HG03342 (cell line): ENCODE data around the gene STAMBPL1.
"Not testable (repeated sequence)": the region's sequence is repeated elsewhere in the genome, so short reads cannot be mapped to it uniquely, and the experiment has no call there.

ENCODE experiments used
- ATAC-seq: cut with Tn5 transposase; IDR thresholded peaks from one replicate; pipeline ENCODE4 v1.9.1; 2021; ENCODE audit warnings: mild to moderate bottlenecking, moderate library complexity; ENCODE audit not compliant: unreplicated experiment

Gene STAMBPL1

DNA sequence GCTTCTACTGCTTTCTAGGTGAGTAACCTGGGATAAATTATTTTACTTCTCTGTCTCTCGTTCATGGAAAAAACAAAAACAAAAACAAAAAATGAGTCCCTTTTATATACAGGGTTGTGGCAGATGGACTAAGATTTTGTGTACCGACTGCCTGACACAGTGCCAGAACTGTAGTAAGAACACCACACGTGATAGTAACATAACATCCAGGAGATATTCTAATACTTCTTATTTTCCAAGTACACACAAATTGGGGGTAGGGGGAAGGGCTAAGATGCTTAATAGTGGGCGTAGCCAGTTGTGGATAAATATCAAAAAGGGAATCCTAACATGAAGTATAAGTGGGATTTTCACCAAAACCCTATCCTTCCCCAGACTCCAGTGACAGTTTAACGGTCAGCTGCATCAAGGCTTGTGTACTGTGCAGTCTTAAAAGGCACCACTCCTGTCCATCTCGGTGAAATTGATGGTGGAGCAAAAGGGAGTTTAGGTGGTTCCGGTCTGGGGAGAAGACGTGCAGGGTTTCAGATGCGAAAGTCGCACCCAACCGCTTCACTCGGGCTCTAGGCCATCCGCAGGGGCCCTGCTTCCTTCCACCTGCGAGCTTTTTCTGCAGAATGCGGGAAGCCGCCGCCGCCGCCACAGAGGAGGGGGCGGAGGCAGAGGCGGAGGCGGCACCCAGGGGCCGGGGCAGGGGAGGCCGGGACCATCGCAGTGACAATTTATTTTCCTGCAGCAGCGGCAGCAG, at the start of gene STAMBPL1:
TSS of gene STAMBPL1 (plus strand) at position 712 of the 748 bp plus-strand sequence. CDS start 21,464 bp downstream, outside the sequence.
- ATAC-seq = peak; percentile 45

DNA sequence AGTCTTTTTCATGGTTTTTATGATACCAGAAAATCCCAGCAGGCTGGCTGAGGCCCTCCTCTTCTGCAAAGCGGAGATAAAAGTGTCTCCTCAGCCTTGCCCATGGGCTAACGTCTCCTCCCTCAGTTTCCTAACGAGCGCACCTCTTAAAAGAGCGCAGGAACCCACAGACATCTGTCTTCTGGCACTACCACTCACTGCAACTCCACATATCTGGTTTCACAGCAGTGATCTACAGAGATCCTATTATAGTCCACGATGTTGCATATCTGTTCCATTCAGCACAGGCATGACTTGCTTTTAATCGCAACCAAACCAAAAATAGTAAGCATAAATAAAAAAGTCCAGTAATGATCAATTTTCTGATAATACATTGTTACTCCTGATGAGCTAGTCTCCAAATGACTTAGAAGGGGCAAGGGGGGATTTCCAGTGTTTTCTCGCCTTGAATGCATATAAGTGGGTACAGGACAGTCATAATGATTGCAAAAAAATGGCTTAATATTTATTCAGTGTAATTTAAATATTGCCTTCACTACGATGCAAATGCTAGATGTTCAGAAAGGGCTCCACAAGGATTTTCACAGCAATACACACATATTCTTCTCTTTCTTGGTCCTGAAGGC, 49.3 kb upstream of the STAMBPL1 start:
- ATAC-seq = no peak

DNA sequence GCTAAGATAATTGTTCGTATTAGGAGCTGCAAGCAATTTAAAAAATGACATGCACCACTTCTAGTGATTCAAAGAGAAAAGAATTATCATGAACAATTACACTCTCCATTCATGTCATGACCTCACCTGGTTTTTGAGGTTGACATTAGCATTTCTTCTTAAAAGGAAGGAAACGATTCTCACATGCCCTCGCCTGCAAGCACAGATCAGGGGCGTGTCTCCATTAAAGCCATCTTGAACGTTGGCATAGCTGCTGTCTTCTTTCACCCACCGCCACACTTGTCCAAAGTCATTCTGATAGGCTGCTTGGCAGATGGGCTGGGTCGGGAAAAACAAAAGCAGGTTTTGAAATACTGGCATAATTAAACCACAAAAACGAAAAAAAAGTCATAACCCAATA, 48.3 kb upstream of the STAMBPL1 start:
- no peak for ATAC-seq

DNA sequence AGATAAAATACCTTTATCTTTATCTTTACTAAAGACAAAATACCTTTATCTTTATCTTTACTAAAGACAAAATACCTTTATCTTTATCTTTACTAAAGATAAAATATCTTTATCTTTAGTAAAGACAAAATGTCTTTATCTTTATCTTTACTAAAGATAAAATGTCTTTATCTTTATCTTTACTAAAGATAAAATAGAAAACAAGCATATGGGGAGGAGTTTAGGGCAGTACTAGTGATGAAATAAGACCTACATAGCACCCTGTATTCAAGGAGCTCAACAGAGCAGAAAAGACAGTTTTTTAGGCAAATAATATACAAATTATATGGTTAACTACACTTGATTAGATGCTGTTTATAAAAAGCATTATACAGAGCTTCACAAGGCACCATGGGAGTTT, 47.7 kb upstream of the STAMBPL1 start:
- no peak for ATAC-seq

DNA sequence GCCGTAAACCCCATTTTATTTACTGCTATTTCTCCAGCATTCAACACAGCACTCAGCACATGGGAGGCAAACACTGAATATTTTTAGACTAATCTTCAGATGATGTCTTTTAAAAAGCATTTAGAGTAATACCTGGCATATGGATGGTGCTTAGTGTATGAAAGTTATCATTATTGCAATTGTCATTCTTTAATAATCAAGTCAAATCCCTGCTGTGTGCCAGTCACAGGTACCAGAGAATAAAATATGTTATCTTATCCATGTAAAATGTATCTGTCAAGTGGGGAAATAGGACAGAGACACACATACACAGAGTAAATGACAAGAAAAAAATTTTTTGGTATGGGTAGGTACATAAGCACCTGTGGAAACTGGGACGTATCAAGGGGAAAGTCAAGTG, 46.9 kb upstream of the STAMBPL1 start:
- no peak for ATAC-seq

DNA sequence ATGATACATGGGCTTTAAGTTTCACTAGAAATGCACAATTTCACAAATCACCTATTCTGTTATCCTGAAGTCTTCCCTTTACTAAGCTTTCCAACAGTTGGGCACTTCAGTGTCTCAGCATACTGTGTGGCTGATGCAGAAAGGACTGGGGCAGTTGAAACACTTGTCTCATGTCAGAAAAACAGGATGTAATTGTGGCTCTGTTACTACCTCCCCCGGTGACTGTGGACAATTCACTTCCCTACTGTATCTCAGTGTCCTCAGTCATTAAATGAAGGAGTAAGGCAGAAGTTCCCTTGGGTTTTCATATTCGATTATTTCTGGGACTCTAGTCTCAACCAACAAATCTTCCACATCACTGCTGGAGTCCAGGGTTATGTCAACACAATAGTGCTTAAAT, 46.3 kb upstream of the STAMBPL1 start:
- no peak for ATAC-seq

DNA sequence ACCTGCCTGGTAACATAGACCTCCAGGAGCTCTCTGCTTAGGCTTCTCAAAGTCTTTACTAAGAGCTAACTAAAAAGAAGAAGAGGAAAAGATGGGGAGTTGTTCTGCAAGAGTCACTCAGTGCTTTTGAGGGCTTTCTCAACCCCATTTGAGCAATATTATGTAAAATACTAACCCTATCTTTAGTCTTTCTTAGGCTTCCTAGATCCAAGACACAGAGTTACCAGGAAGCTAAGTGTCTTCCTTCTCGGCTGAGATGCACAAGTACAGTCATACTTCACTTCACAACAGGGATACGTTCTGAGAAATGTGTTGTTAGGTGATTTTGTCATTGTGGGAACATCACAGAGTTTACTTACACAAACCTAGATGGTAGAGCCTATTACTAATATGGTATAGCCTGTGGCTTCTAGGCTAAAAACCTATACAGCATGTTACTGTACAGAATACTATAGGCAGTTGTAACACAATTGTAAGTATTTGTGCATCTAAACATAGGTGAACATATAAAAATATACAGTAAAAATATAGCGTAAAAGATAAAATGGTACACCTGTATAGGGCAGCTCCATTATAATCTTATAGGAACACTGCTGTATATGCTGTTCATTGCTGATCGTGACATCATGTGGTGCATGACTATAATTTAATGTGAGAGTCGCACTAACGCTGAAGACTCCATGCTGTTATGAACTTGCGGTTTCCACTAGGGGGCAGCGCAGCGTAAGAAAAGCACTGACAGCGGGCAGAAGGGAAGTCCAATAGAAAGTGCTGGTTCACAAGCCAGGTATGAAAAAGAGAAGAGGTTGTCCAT, 44.7 kb upstream of the STAMBPL1 start:
- peak; percentile 79 for ATAC-seq

DNA sequence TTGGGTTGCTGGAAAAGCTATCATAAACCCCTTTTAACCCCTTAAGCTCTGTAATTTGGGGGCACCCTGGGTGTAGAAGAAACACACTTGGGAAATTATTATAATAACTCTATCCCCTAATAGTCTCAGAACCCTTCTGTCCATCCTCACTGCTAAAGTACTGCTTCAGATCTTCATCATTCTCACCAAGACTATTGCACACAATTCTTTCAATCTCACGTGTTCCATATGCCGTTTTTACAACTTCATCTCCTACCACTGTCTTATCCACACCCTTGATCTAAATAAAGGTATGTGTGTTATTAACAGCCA, 44.2 kb upstream of the STAMBPL1 start:
- no peak for ATAC-seq

DNA sequence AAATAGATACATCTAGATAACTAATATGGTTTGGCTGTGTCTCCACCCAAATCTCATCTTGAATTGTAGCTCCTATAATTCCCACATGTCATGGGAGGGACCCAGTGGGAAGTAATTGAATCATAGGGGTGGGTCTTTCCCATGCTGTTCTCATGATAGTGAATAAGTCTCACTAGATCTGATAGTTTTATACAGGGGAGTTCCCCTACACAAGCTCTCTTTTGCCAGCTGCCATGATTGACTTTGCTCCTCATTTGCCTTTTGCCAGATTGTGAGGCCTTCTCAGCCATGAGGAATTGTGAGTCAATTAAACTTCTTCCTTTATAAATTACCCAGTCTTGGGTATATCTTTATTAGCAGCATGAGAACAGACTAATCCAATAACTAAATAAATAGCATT, 42.4 kb upstream of the STAMBPL1 start:
- ATAC-seq = not testable (repeated sequence)

DNA sequence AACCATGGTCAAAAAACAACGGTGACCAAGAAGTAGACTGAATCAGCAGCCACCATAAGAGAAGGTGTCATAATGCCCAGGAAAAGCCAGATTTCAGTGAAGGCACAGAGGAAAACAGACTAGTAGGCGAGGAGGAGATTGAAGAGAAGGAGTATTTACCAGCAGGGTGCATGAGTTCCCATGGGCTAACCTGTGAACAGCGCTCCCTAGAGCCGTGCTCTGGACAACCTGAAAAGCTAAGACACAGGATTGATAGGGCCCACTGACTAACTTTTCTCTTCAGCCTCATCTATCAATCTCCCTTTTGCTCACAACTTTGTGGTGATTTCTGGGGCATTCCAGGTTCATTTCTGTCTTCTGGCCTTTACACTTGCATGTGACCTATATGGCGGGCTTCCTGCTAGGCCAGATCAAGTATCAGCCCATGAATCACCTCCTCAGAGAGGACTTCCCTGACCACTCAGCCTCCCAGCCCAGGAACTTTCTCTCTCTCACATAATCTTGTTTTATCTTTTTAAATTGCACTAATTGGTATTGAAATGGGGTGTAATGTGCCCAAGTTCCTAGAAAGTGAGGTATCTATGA, 41.2 kb upstream of the STAMBPL1 start:
- ATAC-seq = no peak

DNA sequence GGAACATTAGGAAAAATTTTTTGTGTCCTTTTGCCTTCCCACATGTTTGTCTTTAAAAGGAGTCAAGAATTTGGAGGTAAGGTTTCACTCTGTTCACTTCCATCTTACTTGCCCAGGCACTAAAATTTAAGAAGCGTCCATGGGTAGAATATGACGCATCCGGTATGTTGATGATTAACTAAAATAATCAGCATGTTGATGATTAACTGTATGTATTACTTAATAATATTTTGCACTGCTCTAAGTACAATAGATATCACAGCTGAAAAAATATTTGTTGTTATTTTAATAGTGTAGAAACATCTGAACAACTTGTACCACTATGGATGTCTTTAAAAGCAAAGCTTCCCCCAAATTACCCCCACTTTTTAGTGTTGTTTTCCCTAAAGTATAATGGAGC, 39.9 kb upstream of the STAMBPL1 start:
- no peak for ATAC-seq

DNA sequence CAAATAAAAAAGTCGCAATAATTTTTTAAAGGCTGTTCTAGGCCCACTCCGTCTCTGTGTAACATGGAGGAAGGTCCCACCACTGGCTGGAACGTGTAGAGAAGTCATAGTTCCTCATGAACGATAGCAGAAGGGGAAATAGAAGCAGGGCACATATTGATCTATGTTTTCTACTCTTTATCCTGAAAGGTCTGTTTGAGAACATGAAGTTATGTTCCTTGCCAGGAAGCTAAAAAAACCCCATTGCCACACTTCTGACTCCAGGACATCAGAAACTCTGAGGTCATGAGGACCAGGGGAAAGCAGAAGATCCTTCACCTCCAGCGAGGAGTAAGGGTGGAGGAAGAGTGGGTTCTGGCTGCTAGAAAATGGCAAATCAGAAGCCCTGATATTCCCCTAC, 39.2 kb upstream of the STAMBPL1 start:
- no peak for ATAC-seq

DNA sequence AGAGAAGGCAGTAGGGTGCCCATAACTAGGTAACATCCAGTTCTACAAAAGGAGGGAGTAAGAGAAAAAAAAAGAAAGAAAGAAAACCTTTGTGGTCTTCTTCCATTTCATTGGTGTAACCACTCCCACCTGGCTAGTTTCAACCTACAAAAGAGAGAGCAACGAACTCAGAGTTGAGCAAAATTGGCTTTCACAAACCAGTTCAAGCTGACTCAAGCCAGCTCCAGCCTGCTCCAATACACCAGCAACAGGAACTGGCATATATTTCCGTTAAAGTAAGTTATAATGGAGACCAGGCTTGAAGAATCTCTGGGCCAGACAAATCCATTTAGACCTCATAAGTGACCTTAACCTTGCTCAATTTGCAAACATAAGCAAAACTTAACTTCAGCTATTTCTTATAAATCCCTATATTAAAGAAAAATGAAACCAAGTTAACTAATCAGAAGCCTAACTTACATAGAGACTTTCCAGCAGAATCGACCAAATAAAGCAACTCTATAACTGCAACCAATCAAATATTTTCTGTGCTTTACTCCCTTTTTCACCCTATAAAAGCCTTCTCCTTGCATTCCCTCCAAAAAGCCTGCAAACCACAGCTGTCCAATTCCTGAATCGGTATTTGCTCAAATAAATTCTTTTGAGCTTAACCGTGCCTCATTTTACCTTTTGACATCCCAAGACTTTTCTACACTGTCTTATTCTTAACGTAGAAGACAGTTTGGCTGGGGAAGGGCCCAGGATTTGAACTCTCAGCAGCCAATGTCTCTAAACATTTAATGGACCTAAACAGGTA, 38.5 kb upstream of the STAMBPL1 start:
- no peak for ATAC-seq

DNA sequence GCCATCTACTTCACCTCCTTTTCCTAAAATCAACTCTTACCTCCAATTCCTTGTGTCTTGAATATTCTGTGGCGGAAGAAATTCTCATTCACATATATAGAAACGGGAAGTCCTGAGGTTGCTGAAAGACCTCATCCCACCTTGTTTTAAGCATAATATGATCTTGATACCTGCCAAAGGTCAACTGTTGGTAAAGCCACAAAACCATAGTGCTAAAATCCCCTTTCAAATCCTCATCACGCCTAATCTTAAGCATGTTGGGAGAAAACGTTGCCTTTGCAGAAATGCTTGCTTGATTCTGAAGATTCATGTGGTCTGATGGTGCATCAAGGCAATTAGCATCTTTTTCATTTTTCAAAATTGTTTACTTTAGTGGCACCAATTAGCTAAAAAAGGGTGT, 36.9 kb upstream of the STAMBPL1 start:
- no peak for ATAC-seq

DNA sequence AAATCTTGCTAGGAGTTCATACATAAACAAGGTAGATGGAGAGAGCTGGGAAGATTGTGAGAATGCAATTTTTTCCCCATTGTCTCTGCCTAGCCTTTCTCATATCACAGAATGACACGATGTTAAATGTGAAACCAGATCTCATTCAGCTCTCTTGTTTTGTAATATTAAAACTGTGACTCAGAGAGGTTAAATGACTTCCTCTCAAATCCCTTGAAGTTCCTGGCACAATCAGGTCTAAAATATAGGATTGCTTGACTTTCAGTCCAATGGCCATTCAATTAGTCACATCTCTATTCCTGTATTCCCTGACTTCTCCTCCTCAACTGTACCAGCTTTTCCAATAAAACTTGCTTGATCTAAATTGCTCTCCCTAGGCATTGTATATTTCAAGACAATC, 31.5 kb upstream of the STAMBPL1 start:
- no peak for ATAC-seq

DNA sequence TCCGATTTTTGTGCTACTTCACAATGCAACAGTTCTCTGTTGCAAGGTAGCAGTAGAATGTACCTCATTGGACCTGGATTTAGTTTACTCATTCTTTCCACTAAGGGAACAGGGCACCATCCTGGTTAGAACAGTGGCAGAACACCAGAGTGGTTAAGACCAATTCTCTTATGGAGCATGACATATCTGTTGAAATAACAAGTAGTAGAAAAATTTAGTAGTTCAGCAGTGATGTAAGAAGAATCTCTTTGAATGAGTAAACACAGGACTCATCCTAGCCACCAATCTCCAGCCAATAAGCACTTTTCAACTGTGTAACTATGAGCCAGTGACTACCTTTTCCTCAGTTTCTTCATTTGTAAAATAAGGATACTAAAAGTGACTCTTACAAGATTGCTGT, 30.8 kb upstream of the STAMBPL1 start:
- ATAC-seq = no peak

DNA sequence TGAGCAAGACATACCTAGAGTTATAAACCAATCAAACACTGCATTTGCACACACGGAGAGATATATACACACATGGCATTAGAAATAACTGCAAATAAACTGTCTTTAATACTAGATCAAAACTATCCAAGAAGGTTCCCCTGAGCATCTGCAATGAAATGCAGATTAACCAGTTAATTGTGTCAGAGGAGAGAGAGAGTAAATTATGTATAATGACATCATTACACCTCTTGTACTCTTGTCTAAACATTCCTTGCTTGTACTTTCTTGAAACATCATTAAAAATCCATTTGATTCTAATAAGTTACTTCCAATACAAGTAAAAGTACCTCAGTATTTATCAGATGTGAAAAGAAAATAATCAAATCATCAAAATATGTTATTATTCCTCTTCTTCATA, 29.3 kb upstream of the STAMBPL1 start:
- ATAC-seq = no peak

DNA sequence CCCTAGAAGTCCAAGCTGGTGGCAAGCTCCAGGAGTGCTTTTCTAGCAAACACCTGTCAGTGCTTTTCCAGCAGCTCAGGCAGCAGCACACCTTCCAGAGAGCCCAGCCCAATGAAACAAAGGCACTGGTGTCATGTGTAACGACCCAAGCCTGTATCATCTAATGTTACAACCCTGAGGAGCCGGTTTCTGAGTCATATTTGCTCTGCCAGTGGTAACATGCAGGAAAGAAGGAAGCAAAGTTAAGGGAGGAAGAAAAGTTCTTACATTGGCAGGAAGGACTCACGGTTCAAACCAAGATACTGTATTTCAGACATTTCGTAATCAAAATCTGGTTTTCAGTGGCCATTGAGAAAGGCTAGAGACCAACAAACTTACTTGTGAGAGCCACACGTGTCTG, 28.3 kb upstream of the STAMBPL1 start, which contains the start of gene ANKRD22:
TSS of gene ANKRD22 (minus strand) at position 139 of the 400 bp plus-strand sequence. CDS start 237 bp downstream, outside the sequence.
- no peak for ATAC-seq

DNA sequence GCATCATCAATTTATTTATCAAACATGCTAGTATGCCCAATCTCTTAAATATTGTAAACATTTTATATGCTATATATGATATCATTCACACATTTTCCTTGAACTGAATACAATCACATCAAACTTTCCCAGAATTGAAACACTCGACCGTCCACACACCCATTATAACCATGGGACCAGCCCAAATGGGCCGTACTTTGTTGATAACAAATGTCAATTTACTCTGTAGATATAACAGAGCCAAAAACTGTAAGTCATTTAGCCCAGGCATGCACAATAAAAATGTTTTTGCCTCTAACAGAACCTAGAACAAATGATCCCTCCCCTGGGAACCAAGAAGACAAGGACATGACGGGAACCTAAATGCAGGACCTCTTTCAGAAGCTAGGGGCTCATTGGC, 27.7 kb upstream of the STAMBPL1 start:
- no peak for ATAC-seq

DNA sequence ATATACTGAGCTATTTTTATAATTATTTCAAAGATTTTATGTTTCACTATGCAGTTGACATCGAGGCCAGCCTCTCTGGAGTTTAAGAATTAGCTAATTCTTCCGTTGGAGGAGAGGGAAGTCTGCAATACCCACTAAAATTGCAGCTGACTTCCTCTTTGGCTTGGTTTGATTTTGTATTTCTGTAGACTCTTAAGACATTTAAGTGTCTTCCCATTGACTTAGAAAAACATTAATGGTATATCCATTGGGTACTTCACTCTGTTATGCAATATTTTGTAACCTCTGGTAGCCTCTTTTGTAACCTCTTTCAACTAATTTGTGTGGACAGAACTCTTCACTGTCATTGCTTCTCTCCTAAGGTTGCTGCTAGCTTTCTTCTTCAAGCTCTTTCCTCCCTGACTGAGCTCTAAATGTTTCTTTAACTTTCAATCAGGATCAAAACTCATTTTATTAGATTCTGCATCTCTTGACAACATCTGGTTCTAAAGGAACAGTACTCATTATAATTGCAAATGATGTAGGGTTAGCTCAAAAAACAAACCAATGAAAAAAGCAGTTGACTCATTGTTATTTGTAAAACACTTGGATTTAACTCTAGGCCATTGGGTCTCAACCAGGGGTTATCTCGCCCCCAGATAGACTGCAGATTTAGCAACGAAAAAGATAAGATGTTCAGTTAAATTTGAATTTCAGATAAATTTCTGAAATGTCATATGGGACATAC, 26.7 kb upstream of the STAMBPL1 start:
- ATAC-seq = no peak
